Measurements from ENCODE around the gene DENND4C.
A peak's percentile ranks its signal among the peaks of the same experiment; 100 is the strongest.
"Not testable (repeated sequence)": the region's sequence is repeated elsewhere in the genome, so short reads cannot be mapped to it uniquely, and the experiment has no call there.

DENND4C gene

GRCh38 chr9:19342947-19343346, 112.5 kb downstream of the DENND4C start:
- Mint-ChIP-seq H3K27ac (no peak overlapping the region), H3K9me3 (ENCODE audit: low read depth) (no peaks in the 10 kb centered on the region), H3K27me3 (no peaks in the 10 kb centered on the region)

GRCh38 chr9:19358701-19359100, 128.2 kb downstream of the DENND4C start:
- Mint-ChIP-seq H3K27ac (no peak overlapping the region), H3K4me1 (ENCODE audit: low read depth) (no peaks in the 10 kb centered on the region), H3K4me3 (no peak overlapping the region), H3K9me3 (ENCODE audit: low read depth) (no peaks in the 10 kb centered on the region), H3K27me3 (no peaks in the 10 kb centered on the region), H3K36me3 (peaks cover 3% of the 10 kb centered on the region)

More at GRCh38 chr9:19342947-19343346, 112.5 kb downstream of the DENND4C start:
- Mint-ChIP-seq H3K4me3 (no peak overlapping the region), H3K36me3 (peaks cover 6% of the 10 kb centered on the region), H3K4me1 (ENCODE audit: low read depth) (no peaks in the 10 kb centered on the region)

GRCh38 chr9:19369107-19369506, 138.6 kb downstream of the DENND4C start:
- H3K27me3 Mint-ChIP-seq = no peaks in the 10 kb centered on the region
- H3K36me3 Mint-ChIP-seq = peaks cover 7% of the 10 kb centered on the region
- no peak overlapping the region for H3K4me3 Mint-ChIP-seq
- no peaks in the 10 kb centered on the region for H3K4me1 Mint-ChIP-seq (ENCODE audit: low read depth)
- H3K9me3 Mint-ChIP-seq (ENCODE audit: low read depth) = no peaks in the 10 kb centered on the region
- no peak overlapping the region for H3K27ac Mint-ChIP-seq

- H3K4me1 Mint-ChIP-seq (ENCODE audit: low read depth) = peaks cover 14% of the 10 kb centered on the region
- H3K36me3 Mint-ChIP-seq = peaks cover 16% of the 10 kb centered on the region
- no peaks in the 10 kb centered on the region for H3K9me3 Mint-ChIP-seq (ENCODE audit: low read depth)
- H3K27me3 Mint-ChIP-seq = no peaks in the 10 kb centered on the region
- no peak overlapping the region for H3K4me3 Mint-ChIP-seq
- H3K27ac Mint-ChIP-seq = no peak overlapping the region
These were observed 141.4 kb downstream of the DENND4C start for GRCh38 chr9:19371942-19372341.

GRCh38 chr9:19372567-19372966, 142.1 kb downstream of the DENND4C start:
- Mint-ChIP-seq H3K4me1 (ENCODE audit: low read depth) (peaks cover 20% of the 10 kb centered on the region), H3K9me3 (ENCODE audit: low read depth) (no peaks in the 10 kb centered on the region), H3K36me3 (peaks cover 21% of the 10 kb centered on the region), H3K4me3 (no peak overlapping the region), H3K27me3 (no peaks in the 10 kb centered on the region), H3K27ac (no peak overlapping the region)

- Mint-ChIP-seq H3K9me3 (ENCODE audit: low read depth) (no peaks in the 10 kb centered on the region), H3K27ac (peak overlapping the region; percentile 34), H3K4me1 (ENCODE audit: low read depth) (peaks cover 27% of the 10 kb centered on the region), H3K36me3 (peaks cover 29% of the 10 kb centered on the region), H3K27me3 (no peaks in the 10 kb centered on the region), H3K4me3 (peak overlapping the region; percentile 23)
These were observed 143.0 kb downstream of the DENND4C start for GRCh38 chr9:19373527-19373926.

- H3K9me3 Mint-ChIP-seq (ENCODE audit: low read depth) = no peaks in the 10 kb centered on the region
- H3K4me3 Mint-ChIP-seq = peak overlapping the region; percentile 49
- peak overlapping the region; percentile 89 for H3K27ac Mint-ChIP-seq
- peaks cover 42% of the 10 kb centered on the region for H3K36me3 Mint-ChIP-seq
- H3K4me1 Mint-ChIP-seq (ENCODE audit: low read depth) = peaks cover 36% of the 10 kb centered on the region
- no peaks in the 10 kb centered on the region for H3K27me3 Mint-ChIP-seq
These were observed 145.0 kb downstream of the DENND4C start for GRCh38 chr9:19375538-19375937.

GRCh38 chr9:19376931-19377330, 146.4 kb downstream of the DENND4C start:
- Mint-ChIP-seq H3K9me3 (ENCODE audit: low read depth) (no peaks in the 10 kb centered on the region), H3K36me3 (peaks cover 47% of the 10 kb centered on the region), H3K27me3 (no peaks in the 10 kb centered on the region), H3K4me1 (ENCODE audit: low read depth) (peaks cover 44% of the 10 kb centered on the region), H3K27ac (peak overlapping the region; percentile 99), H3K4me3 (peak overlapping the region; percentile 97)

- Mint-ChIP-seq H3K36me3 (peaks cover 46% of the 10 kb centered on the region), H3K9me3 (ENCODE audit: low read depth) (no peaks in the 10 kb centered on the region), H3K27me3 (no peaks in the 10 kb centered on the region), H3K4me1 (ENCODE audit: low read depth) (peaks cover 47% of the 10 kb centered on the region), H3K27ac (peak overlapping the region; percentile 99), H3K4me3 (peak overlapping the region; percentile 97)
These were observed 147.7 kb downstream of the DENND4C start for GRCh38 chr9:19378164-19378563.

- peaks cover 47% of the 10 kb centered on the region for H3K4me1 Mint-ChIP-seq (ENCODE audit: low read depth)
- peaks cover 44% of the 10 kb centered on the region for H3K36me3 Mint-ChIP-seq
- peak overlapping the region; percentile 99 for H3K27ac Mint-ChIP-seq
- no peaks in the 10 kb centered on the region for H3K9me3 Mint-ChIP-seq (ENCODE audit: low read depth)
- no peaks in the 10 kb centered on the region for H3K27me3 Mint-ChIP-seq
- H3K4me3 Mint-ChIP-seq = peak overlapping the region; percentile 97
These were observed 148.2 kb downstream of the DENND4C start for GRCh38 chr9:19378647-19379046.

GRCh38 chr9:19379283-19379682, 148.8 kb downstream of the DENND4C start:
- Mint-ChIP-seq H3K9me3 (ENCODE audit: low read depth) (no peaks in the 10 kb centered on the region), H3K36me3 (peaks cover 42% of the 10 kb centered on the region), H3K27me3 (no peaks in the 10 kb centered on the region), H3K27ac (peak overlapping the region; percentile 99), H3K4me1 (ENCODE audit: low read depth) (peaks cover 47% of the 10 kb centered on the region), H3K4me3 (peak overlapping the region; percentile 97)

- no peaks in the 10 kb centered on the region for H3K27me3 Mint-ChIP-seq
- H3K36me3 Mint-ChIP-seq = peaks cover 42% of the 10 kb centered on the region
- H3K4me1 Mint-ChIP-seq (ENCODE audit: low read depth) = peaks cover 47% of the 10 kb centered on the region
- H3K4me3 Mint-ChIP-seq = peak overlapping the region; percentile 97
- no peaks in the 10 kb centered on the region for H3K9me3 Mint-ChIP-seq (ENCODE audit: low read depth)
- peak overlapping the region; percentile 99 for H3K27ac Mint-ChIP-seq
These were observed 149.2 kb downstream of the DENND4C start for GRCh38 chr9:19379697-19380046.

GRCh38 chr9:19380826-19381075, 150.3 kb downstream of the DENND4C start:
- peaks cover 44% of the 10 kb centered on the region for H3K4me1 Mint-ChIP-seq (ENCODE audit: low read depth)

GRCh38 chr9:19381656-19382055, 151.2 kb downstream of the DENND4C start:
- peak overlapping the region; percentile 97 for H3K4me3 Mint-ChIP-seq
- H3K27ac Mint-ChIP-seq = no peak overlapping the region
- H3K4me1 Mint-ChIP-seq (ENCODE audit: low read depth) = peaks cover 36% of the 10 kb centered on the region
- H3K36me3 Mint-ChIP-seq = peaks cover 35% of the 10 kb centered on the region
- H3K9me3 Mint-ChIP-seq (ENCODE audit: low read depth) = no peaks in the 10 kb centered on the region
- no peaks in the 10 kb centered on the region for H3K27me3 Mint-ChIP-seq

More at GRCh38 chr9:19380826-19381075, 150.3 kb downstream of the DENND4C start:
- Mint-ChIP-seq H3K4me3 (peak overlapping the region; percentile 97), H3K27me3 (no peaks in the 10 kb centered on the region), H3K36me3 (peaks cover 42% of the 10 kb centered on the region), H3K27ac (peak overlapping the region; percentile 99), H3K9me3 (ENCODE audit: low read depth) (no peaks in the 10 kb centered on the region)

- not testable (repeated sequence) for H3K27me3 Mint-ChIP-seq; H3K4me3 Mint-ChIP-seq; H3K9me3 Mint-ChIP-seq (ENCODE audit: low read depth); H3K27ac Mint-ChIP-seq; H3K36me3 Mint-ChIP-seq
- peaks cover 14% of the 10 kb centered on the region for H3K4me1 Mint-ChIP-seq (ENCODE audit: low read depth)
These were observed 154.7 kb downstream of the DENND4C start for GRCh38 chr9:19385212-19385611.

- Mint-ChIP-seq H3K36me3 (peaks cover 3% of the 10 kb centered on the region), H3K9me3 (ENCODE audit: low read depth) (no peaks in the 10 kb centered on the region), H3K4me3 (no peak overlapping the region), H3K4me1 (ENCODE audit: low read depth) (peaks cover 9% of the 10 kb centered on the region), H3K27me3 (peaks cover 1% of the 10 kb centered on the region), H3K27ac (no peak overlapping the region)
These were observed 155.5 kb downstream of the DENND4C start for GRCh38 chr9:19385786-19386501.
